GM20000 (cell line): ENCODE measurements around the gene CENPP.

Experiments used
- DNase-seq: peaks from one replicate; pipeline ENCODE4 v3.0.0; 2012; ENCODE audit warnings: low spot score
- CTCF ChIP-seq: IDR thresholded peaks from 2 replicates; pipeline ENCODE4 v1.5.1; 2012; ENCODE audit warnings: mild to moderate bottlenecking, control low read depth; ENCODE audit errors: extremely low read depth, missing control alignments

The CENPP gene

GRCh38 chr9:92439921-92440750, 114.4 kb downstream of the CENPP start:
- TF ChIP-seq CTCF, result no peak
- no peak for DNase-seq

DNA sequence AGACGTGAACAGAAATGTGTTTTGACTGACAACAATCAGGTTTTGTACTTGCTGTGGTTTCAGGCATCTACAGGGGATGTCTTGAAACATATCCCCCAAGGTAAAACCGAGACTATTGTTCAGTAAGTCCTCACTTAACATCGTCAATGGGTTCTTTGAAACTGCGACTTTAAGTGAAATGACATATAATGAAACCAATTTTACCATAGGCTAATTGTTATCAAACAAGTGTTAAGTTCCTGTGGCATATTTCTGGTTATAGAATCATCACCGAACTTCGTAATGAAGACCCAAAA, 114.9 kb downstream of the CENPP start:
- no peak for TF ChIP-seq CTCF
- DNase-seq, result peak; percentile 14

- no peak for TF ChIP-seq CTCF
- no peak for DNase-seq
Measured at GRCh38 chr9:92444841-92445240, 119.1 kb downstream of the CENPP start.

GRCh38 chr9:92446536-92446935, 120.8 kb downstream of the CENPP start:
- TF ChIP-seq CTCF, result no peak
- DNase-seq, result no peak

DNA sequence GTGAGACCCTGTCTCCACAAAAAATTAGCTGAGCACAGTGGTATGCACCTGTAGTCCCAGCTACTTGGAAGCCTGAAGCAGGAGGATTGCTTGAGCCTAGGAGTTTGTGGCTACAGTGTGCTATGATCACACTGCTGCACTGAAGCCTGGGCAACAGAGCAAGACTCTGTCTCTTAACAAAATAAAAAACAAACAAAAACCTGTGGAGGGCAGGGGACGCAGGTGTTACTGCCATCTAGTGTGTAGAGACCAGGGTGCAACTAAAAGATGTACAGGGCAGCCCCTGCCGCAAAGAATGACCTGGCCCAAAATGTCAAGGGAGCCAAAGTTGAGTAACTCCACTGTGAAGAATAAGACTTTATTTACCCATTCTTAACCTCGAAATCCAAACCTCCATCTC, 129.5 kb downstream of the CENPP start:
- DNase-seq, result no peak
- peak; percentile 37 for TF ChIP-seq CTCF

GRCh38 chr9:92457576-92457975, 131.8 kb downstream of the CENPP start:
- TF ChIP-seq CTCF, result no peak
- DNase-seq, result no peak

GRCh38 chr9:92463387-92463786, 137.6 kb downstream of the CENPP start:
- TF ChIP-seq CTCF, result no peak
- no peak for DNase-seq
